ENCODE measurements around the gene CST3.

The CST3 gene

GRCh38 chr20:23606652-23607049 is 31.1 kb downstream of the CST3 start:
- peak; percentile 94 for TF ChIP-seq CTCF (IDR thresholded peaks at IDR 0.05; ENCODE audit: borderline replicate concordance, insufficient read depth, low read depth, low read length)
- H3K4me3 ChIP-seq (ENCODE audit: low read depth, low read length): no peak overlapping the region

GRCh38 chr20:23605867-23606651 is 31.7 kb downstream of the CST3 start, which contains the start of gene CST9:
CST9 (minus strand) TSS chr20:23605917; CDS start chr20:23605864, 53 bp downstream.
- TF ChIP-seq CTCF (IDR thresholded peaks at IDR 0.05; ENCODE audit: borderline replicate concordance, insufficient read depth, low read depth, low read length): no peak
- H3K4me3 ChIP-seq (ENCODE audit: low read depth, low read length): no peak within 1 kb of the TSS

GRCh38 chr20:23604306-23604705 is 33.4 kb downstream of the CST3 start:
- no peak for TF ChIP-seq CTCF (IDR thresholded peaks at IDR 0.05; ENCODE audit: borderline replicate concordance, insufficient read depth, low read depth, low read length)
- H3K4me3 ChIP-seq (ENCODE audit: low read depth, low read length): no peak overlapping the region

- no peak for TF ChIP-seq CTCF (IDR thresholded peaks at IDR 0.05; ENCODE audit: borderline replicate concordance, insufficient read depth, low read depth, low read length)
Observed at GRCh38 chr20:23603321-23603720, 34.4 kb downstream of the CST3 start.

GRCh38 chr20:23602699-23603098 is 35.1 kb downstream of the CST3 start:
- TF ChIP-seq CTCF (IDR thresholded peaks at IDR 0.05; ENCODE audit: borderline replicate concordance, insufficient read depth, low read depth, low read length): no peak

More at GRCh38 chr20:23603321-23603720, 34.4 kb downstream of the CST3 start:
- H3K4me3 ChIP-seq (ENCODE audit: low read depth, low read length): no peak overlapping the region

GRCh38 chr20:23602241-23602640 is 35.5 kb downstream of the CST3 start:
- TF ChIP-seq CTCF (IDR thresholded peaks at IDR 0.05; ENCODE audit: borderline replicate concordance, insufficient read depth, low read depth, low read length): no peak
- H3K4me3 ChIP-seq (ENCODE audit: low read depth, low read length): no peak overlapping the region

More at GRCh38 chr20:23602699-23603098, 35.1 kb downstream of the CST3 start:
- no peak overlapping the region for H3K4me3 ChIP-seq (ENCODE audit: low read depth, low read length)

- no peak overlapping the region for H3K4me3 ChIP-seq (ENCODE audit: low read depth, low read length)
- TF ChIP-seq CTCF (IDR thresholded peaks at IDR 0.05; ENCODE audit: borderline replicate concordance, insufficient read depth, low read depth, low read length): no peak
Observed at GRCh38 chr20:23601715-23602114, 36.0 kb downstream of the CST3 start.

Data from GM12875 (cell line).